ENCODE results near the gene KRT84. TPM values are rescaled to one million over a fixed set of nuclear protein-coding genes. Genes with fewer than 3 reads are reported as not detected.
A peak's percentile ranks its signal among the peaks of the same experiment; 100 is the strongest.

Gene KRT84
- total RNA-seq, 4 donors from 2014 or later = not detected

GRCh38 chr12:52432559-52433207 lies 47.2 kb upstream of the KRT84 start:
- DNase-seq = no peak
- Histone ChIP-seq H3K27ac (no peak overlapping the region), H3K9me3 (no peaks in the 10 kb centered on the region), H3K4me3 (no peak overlapping the region), H3K4me1 (peaks cover 0 to 9% (median 0%) of the 10 kb centered on the region in 4 donors), H3K36me3 (no peaks in the 10 kb centered on the region), H3K27me3 (no peaks in the 10 kb centered on the region)
- TF ChIP-seq, protein P1, sequence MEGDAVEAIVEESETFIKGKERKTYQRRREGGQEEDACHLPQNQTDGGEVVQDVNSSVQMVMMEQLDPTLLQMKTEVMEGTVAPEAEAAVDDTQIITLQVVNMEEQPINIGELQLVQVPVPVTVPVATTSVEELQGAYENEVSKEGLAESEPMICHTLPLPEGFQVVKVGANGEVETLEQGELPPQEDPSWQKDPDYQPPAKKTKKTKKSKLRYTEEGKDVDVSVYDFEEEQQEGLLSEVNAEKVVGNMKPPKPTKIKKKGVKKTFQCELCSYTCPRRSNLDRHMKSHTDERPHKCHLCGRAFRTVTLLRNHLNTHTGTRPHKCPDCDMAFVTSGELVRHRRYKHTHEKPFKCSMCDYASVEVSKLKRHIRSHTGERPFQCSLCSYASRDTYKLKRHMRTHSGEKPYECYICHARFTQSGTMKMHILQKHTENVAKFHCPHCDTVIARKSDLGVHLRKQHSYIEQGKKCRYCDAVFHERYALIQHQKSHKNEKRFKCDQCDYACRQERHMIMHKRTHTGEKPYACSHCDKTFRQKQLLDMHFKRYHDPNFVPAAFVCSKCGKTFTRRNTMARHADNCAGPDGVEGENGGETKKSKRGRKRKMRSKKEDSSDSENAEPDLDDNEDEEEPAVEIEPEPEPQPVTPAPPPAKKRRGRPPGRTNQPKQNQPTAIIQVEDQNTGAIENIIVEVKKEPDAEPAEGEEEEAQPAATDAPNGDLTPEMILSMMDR (IDR thresholded peaks at IDR 0.05) = no peak
- TF ChIP-seq POLR2A (IDR thresholded peaks at IDR 0.05) = no peak

GRCh38 chr12:52428121-52428520 lies 42.7 kb upstream of the KRT84 start:
- no peaks in the 10 kb centered on the region for H3K4me1 ChIP-seq
- no peak overlapping the region for H3K4me3 ChIP-seq
- peak in 1 of 3 donors; percentile 38 for DNase-seq
- H3K27ac ChIP-seq = no peak overlapping the region
- no peak for TF ChIP-seq POLR2A (IDR thresholded peaks at IDR 0.05)
- TF ChIP-seq, protein P1 (IDR thresholded peaks at IDR 0.05) = no peak
- no peaks in the 10 kb centered on the region for H3K27me3 ChIP-seq
- H3K9me3 ChIP-seq = no peaks in the 10 kb centered on the region
- no peaks in the 10 kb centered on the region for H3K36me3 ChIP-seq

GRCh38 chr12:52427083-52427482 lies 41.6 kb upstream of the KRT84 start:
- H3K4me3 ChIP-seq = no peak overlapping the region
- H3K27me3 ChIP-seq = no peaks in the 10 kb centered on the region
- H3K27ac ChIP-seq = no peak overlapping the region
- no peaks in the 10 kb centered on the region for H3K4me1 ChIP-seq
- no peaks in the 10 kb centered on the region for H3K9me3 ChIP-seq
- no peaks in the 10 kb centered on the region for H3K36me3 ChIP-seq
- TF ChIP-seq POLR2A (IDR thresholded peaks at IDR 0.05) = no peak
- TF ChIP-seq, protein P1 (IDR thresholded peaks at IDR 0.05) = no peak
- DNase-seq = no peak

GRCh38 chr12:52426034-52426433 lies 40.6 kb upstream of the KRT84 start:
- H3K27ac ChIP-seq = no peak overlapping the region
- no peaks in the 10 kb centered on the region for H3K9me3 ChIP-seq
- DNase-seq = no peak
- H3K36me3 ChIP-seq = no peaks in the 10 kb centered on the region
- H3K4me3 ChIP-seq = no peak overlapping the region
- TF ChIP-seq, protein P1 (IDR thresholded peaks at IDR 0.05) = no peak
- TF ChIP-seq POLR2A (IDR thresholded peaks at IDR 0.05) = no peak
- no peaks in the 10 kb centered on the region for H3K4me1 ChIP-seq
- H3K27me3 ChIP-seq = no peaks in the 10 kb centered on the region

- Histone ChIP-seq H3K4me1 (no peaks in the 10 kb centered on the region), H3K27ac (no peak overlapping the region), H3K36me3 (no peaks in the 10 kb centered on the region), H3K4me3 (no peak overlapping the region), H3K9me3 (no peaks in the 10 kb centered on the region), H3K27me3 (no peaks in the 10 kb centered on the region)
- TF ChIP-seq, protein P1 (IDR thresholded peaks at IDR 0.05) = no peak
- TF ChIP-seq POLR2A (IDR thresholded peaks at IDR 0.05) = no peak
- DNase-seq = peak in 1 of 3 donors; percentile 13
Observed at GRCh38 chr12:52425466-52425865, 40.0 kb upstream of the KRT84 start.
